Activated CD8-positive, alpha-beta memory T cell treated with anti-CD3 and anti-CD28 coated beads for 4 hours (primary cell): Measurements from ENCODE around the gene ERC1.

Source experiments
- DNase-seq, 2 donors: peaks; one replicate each; pipeline ENCODE4 v3.0.0-alpha.2; 2020; ENCODE audit warnings: low read depth in 2 of 2

Gene ERC1

DNA sequence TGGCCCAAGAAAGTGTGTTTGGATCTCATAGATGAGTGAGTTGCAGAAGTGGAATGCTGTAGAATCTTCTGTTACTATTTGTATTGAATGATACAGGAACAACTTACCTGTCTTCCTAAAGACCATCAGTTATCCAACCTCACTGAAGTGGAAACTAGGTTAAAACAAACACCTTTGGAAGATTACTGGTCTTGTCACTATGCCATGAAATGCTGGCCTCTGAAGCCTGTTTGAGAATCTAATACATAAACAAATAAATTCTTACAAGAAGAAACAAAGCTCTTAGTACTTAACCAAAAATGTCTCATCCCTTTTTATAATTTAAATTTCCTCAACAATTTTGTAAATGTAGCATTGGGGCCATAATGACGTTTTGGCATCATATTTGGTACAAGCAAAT lies 448.2 kb downstream of the ERC1 start:
- no peak for DNase-seq

DNA sequence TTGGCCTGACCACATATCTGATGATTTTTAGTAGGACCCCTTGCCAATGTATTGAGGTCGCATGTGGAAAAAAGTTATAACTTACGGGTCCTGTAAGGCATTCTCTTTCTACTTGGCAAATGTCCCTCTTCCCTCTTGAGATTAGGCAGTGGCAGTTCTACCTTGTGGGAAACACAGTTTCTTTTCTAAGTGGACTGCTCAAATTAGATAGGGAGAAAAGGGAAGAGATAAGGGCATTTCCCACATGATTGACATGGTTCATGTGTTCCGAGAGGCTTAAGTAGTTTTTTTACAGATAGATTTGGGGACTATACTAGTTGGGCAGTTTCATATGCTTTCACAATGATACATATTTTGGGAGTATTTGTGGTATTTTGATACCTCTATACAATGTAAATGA lies 448.7 kb downstream of the ERC1 start:
- DNase-seq = no peak

DNA sequence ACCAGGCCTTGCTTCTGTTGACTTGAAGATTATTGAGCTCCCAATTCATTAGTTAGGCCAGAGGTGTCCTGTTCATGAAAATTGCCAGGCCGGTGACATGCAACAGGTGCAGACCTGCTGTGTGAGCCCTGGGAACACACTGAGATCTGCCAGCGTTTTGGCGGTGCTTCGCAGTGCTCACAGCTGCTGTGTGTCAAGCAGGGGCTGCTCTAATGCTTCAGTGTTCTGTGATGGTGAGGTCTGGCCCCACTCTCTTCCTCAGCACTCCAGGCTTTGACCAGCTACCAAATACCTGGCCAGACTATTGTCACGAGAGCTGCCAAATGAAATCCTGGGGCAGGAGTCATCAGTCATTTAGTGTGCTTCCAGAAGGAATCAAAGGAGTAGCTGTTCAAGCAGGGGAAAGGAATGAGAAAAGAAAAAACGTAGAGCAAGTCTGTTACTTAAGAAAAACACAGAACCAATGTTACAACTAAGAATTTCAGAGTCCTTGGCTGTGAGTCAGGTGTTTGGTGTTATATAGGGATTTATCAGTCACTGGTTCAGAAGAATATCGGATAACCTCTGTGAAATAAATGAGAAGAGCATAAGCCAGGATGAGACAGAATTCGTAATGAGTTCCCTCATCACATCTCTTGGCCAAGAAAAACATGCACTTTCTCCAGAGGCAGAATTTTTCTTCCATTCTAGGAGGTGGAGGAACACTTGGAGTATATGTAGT lies 452.6 kb downstream of the ERC1 start:
- no peak for DNase-seq

DNA sequence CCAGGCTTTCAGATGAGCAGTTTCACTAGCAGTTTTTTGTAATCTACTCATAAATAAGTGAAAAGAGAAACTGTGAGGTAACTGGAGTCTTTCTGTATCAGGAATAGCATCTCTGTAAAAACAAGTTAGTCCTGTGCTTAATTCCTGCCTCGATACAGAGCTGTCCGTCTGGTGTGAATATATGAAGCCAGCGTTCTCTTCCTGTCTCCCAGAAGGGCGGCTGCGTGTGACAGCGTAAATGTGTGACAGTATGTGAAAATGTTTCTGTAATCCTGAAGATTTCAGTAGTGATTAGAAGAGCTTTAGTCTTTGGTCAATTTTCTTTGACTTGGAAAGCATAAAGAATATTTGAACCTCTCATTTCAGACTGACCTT lies 453.1 kb downstream of the ERC1 start:
- DNase-seq = no peak

DNA sequence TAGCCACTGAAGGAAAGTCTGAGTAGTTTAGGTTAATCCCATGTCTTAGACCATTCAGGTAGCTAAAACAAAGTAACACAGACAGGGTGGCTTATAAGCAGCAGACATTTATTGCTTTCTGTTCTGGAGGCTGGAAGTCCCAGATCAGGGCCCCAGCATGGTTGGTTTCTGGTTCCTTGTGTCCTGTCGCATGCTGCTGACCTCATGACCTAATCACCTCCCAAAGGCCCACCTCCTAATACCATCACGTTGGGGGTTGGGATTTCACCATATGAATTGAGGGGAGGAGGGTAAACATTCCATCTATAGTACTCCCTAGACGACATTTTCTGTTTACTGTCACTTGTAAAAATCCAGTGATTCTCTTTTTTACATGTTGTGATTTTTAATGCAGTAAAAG lies 454.8 kb downstream of the ERC1 start:
- DNase-seq = no peak

DNA sequence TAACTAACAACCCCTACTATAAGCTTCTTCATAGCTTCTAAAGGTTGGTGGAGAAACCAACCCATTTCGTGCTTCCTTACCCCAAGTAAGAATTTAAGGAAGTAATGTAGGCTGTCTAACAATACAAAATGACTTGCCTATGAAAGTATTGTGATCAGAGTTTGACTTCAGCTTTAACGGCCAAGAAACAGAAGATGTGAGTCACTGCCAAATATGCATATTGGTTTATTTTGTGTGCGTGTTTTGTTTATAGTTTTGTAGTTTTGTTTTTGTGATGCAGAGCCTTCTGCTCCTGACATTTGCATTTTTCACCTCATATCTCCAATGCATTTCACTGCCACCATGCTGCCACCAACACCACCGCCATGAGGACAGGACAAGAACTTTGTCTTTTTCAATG lies 457.3 kb downstream of the ERC1 start:
- no peak for DNase-seq

DNA sequence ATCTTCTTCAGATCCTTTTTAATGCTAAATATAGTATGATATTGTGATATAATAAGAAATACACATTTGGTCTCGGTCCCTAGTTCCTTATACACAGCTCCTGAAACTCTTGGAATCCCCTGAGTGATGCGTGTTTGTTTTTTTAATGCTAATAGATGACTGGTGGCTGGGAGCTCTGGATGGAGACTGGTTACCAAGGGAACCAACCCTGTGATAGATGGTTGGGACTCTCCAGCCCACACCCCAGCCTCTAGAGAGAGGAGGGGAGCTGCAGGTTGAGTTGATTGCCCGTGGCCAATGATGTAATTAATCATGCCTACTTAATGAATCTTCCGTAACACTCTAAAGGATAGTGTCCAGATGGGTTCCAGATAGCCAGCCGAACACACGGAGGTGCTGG lies 462.8 kb downstream of the ERC1 start:
- no peak for DNase-seq

DNA sequence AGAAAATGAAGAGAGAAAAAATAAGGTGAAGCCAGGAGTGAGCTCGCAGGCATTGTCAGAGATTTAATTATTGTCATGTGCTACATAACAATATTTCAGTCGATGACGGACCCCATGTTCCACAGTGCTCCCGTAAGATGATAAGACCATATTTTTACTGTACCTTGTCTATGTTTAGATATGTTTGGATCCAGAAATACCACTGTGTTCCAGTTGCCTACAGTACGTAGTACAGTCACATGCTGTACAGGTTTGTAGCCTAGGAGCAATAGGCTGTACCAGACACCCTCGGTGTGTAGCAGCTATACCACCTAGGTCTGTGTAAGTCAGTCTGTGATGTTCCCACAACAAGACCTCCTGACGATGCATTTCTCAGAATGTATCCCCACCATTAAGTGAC lies 465.9 kb downstream of the ERC1 start:
- DNase-seq = no peak

DNA sequence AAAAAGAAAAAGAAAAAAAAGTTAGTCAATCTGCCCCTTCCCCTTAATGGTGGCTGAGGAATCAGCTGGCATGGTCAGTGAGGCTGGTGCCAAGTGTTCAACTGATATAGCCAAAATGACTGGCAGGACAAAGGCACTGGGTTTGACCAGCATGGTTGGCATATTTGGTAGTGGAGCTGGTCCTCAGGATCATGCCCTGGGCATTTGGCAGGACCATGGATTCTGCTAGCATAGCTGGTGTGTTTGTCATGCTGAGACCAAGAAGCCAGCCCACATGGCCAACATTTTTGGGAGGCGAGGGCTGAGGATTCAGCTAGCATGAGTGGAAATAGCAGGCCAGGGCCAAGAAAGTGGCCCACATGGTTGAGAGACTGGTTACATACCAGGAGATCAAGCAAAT lies 466.9 kb downstream of the ERC1 start:
- DNase-seq = no peak

DNA sequence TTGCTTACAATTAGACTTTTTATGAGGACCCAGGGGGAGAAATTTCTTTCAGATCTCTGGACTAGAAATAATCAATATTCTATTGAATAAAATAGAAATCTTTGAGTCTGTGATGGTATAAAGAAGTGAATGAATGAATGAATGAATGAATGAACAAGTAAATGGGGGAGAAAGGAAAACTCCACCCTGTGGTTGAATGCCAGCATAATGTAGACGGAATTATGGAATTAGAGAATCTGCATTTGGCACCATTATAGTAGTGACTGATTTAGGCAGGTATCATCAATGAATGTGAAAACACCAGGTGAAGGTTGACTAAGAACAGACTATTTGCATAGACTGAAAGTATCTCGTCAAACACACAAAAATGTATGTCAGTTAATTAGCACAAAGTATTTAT lies 468.3 kb downstream of the ERC1 start:
- DNase-seq = no peak

DNA sequence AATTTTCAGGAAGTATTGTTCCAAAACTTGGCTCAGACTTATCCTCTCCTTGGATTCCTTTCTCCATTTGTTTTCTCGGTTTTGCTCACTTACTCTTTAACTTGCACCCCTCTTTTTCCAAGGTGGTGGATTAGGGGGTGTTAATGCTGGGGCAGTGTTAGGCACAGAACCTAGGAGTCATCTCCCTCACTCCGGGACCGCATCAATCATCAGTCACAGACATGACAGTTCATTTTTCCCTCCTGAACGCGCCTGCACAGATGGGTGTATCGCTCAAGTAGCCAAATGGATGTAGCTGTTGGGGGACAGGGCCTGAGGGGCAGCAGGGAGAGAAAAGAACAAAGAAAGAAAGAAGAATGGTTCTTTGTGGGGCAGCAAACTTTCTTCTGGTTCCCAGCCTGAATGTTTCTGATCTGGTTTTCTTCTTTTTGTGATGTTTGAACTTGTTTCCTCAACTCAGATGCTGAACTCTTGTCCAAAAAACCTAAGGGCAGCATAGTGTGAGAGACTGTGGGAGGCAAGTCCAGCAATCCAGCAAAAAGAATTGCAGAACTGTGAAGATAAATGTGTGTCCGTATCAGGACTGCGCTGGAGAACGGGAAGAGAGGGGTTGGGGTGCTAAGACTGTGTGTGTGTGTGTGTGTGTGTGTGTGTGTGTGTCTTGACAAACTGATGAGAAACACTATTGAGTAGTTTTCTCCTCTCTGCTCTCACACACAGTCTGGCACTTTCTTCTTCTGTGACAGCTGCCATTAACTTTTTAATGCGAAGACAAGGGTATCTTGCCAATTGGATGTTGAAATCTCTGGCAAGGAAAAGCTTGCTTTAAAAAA lies 472.3 kb downstream of the ERC1 start:
- DNase-seq = no peak

DNA sequence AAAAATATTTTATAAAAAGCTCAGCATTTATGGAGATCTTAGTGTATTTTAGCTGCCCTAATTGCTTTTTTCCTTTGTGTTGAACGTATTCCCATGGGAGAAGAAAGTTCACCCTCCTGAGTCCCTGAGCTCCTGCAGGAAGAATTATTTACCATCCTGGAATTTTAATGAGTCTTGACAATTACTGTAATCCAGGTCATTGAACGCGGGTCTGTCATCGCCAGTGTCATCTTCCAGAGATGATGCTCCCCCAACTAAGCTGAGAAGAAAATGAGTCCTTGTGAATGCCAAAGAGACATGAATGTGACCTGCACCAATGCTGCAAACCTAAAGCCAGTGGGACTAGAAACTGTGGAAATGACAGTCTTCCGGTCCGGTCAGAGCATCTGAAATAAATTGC lies 473.9 kb downstream of the ERC1 start:
- no peak for DNase-seq

DNA sequence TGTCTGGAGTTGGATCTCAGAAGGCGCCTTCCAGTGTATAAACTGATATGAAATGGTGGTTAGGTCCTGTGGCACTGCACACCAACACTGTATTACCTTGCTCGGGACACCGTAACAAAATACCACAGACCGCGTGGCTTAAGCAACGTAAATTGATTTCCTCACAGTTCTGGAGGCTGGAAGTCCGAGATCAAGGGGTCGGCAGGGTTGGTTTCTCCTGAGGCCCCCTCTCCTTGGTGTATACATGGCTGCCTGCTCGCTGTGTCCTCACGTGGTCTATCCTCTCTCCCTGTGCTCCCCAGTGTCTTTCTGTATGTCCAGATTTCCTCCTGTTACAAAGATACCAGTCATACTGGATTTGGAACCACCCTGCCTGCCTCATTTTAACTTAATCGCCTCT lies 475.0 kb downstream of the ERC1 start:
- DNase-seq = no peak

DNA sequence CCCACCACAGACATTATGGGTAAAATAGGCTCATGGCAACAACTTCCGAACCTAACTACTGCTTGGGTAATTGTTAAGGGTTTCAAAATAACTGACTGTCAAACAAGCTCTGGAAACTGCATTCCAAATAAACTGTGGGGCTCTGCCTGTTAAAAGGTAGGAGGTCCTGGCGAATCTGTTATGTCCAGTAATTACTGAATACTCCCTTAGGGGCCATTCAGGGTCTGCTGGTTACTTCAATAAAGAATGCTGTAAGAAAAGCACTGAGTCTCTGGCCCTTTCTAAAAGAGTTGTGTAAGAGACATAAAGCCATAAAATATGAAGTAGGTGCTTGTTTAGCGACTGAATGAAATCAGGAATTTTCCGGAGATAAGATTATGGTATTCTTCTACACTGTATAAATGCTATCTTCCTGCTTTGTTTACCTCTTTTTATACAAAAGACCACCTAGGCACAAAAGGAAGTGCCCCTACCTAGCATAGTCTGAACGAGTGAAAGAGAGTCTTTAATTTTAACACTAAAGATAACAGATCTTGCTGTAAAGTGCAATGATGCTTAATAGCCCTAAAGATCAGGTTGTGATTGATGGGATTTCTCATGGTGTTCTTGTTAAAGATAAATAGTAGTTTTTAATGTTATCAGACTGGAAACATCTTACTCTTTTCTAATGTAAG lies 475.6 kb downstream of the ERC1 start:
- DNase-seq = no peak

DNA sequence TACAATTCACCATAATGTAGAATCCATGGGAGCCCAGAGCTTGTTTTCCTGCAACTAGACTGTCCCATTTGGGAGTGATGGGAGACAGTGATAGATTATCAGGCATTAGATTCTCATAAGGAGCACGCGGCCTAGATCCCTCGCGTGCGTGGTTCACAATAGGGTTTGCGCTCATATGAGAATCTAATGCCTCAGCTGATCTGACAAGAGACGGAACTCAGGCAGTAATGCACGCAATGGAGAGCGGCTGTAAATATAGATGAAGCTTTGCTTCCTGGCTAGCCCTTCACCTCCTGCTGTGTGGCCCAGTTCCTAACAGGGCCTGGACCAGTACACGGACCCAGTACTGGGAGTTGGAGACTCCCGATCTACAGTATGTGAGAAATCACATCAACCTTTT lies 476.7 kb downstream of the ERC1 start:
- DNase-seq = no peak

DNA sequence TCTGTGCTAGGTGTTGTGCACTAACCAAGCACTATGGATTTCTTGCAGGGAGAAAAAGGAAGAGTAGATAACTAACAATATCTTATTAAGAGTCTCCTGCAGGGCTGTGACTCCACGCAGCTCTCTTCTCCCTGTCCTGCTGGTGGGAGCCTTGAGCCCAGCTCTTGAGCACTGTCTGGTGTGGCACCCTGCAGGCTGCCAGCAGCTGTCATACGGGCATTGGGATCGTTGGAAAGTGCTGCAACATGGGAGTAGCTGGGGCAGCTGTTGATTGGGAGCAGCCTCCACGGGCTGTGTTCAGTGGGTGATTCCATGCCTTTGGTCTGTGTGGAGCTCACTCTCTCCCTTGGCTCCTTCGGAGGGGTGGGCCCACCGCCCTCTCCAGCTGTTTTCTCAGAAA lies 478.0 kb downstream of the ERC1 start:
- no peak for DNase-seq

DNA sequence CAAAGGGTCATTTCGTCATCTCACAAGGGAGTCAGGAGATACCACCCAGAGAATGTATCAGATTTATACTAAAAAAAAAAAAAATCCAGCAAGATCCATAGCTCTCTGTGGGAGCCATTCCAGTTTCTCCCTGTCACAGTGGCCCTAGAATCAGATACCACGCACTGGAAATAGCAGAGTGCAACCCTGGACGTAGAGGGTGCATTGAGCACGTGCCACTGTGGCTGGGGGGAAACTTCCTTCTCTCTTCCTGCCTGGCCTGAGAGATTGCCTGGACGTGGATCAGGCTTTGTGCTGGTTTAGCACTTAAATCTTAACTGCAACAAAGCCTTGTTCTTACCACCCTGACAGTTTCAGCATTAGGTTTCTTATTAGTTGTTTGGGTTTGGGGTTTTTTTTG lies 479.0 kb downstream of the ERC1 start:
- DNase-seq = no peak

DNA sequence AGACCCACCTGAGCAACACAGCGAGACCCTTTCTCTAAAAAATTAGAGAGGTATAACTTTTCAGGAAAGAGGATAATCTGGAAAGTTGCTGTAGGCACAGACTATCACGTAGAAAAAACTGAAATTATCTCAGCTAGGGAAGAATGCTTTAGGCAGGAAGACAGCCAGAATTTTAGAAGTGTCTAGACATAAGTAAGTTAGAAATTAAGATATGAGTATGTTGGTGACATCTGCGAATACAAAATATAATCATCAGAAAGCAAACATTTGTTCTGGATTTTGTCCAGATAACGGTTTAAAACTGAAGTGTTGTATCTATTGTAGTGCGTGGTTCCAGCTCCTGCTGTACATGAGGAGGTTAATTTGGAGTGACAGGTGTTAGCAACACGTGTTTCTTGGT lies 480.2 kb downstream of the ERC1 start:
- no peak for DNase-seq

DNA sequence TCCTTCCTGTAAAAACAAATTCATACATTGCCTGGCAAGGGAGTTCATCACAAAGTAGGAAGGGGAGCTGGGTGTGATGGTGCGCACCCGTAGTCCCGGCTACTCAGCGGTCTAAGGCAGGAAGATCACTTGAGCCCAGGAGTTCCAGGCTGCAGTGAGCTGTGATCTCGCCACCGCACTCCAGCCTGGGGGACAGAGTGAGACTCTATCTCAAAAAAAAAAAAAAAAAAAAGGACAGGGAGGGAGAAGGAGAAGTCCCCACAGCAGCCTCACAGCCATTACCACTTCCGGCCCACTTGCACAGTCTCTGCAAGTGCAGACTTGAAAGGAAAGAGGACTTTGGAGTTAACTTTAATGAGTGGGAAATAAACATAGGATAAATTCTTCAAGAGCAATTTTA lies 482.4 kb downstream of the ERC1 start:
- no peak for DNase-seq

DNA sequence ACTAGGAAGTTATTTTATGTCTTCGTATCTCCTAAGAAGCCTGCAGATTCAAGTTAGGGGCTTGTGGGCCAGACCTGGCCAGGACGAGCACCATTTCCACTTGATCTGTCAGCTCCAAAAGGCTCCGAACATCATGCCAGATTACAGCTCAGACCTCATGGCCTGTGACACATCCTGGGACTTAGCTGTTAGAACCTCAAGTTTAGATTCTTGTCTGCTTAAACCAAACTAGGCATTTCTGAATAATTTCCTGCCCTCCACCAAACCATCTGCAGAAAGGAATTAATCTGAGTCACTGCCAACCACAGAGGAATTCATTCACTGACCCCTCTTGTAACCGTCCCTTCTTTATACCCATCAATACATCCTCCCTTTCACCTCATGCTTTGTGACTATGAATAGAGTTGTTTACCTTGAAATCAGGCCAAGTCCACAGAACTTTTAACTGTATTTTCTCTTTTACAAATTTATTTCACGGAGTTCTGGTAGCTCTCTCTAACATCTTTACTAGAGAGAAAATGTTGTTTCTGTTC lies 483.1 kb downstream of the ERC1 start:
- DNase-seq = no peak

DNA sequence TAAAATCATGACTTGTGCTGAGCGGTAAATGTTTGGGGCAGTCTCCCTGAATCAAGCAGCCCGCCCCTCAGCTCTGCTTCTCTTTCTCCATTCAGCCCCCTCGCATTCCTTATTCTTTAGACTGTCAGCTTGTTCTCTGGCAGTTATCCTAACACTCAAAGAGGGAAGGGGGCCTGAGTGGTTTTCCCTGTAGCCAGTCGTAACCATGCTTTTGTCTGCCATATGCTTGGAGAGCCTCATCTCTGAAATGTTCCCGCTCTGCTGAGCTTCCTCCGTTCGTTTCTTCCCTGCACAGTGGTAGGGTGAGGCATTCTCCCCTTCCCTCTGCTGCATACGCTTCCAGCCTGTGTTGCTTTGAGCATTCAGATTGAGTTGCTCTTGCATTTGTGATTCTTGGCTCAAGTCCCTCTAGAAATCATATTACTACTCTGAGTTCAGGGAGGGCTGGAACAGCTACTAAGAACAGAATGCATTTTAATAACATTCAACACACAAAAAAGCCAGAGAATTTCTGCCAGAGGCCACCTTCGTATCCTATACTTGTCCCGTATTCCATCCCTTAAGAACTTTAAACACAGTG lies 483.6 kb downstream of the ERC1 start:
- no peak for DNase-seq

DNA sequence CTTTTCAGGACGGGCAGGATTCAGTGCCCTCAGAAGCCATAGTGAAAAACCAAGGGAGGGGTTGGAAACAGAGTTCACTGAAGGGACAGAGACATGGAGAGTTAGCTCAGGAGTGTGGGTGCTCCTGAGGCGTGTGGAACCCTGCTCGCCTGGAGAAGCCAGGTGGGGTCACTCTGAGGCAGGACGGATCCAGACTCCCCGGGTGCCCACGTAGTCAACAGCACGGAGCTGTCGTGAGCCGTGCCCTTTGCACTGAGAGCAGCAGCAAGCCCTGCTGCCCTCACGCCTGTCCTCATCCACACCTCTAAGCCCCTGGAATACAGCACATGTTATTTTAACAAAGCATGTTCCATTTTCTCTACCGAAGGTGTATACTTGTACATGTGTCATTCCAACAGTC lies 488.6 kb downstream of the ERC1 start:
- no peak for DNase-seq
